ENCODE measurements around the gene SEPTIN11.
"Not testable (repeated sequence)": the region's sequence is repeated elsewhere in the genome, so short reads cannot be mapped to it uniquely, and the experiment has no call there.

The SEPTIN11 gene

DNA sequence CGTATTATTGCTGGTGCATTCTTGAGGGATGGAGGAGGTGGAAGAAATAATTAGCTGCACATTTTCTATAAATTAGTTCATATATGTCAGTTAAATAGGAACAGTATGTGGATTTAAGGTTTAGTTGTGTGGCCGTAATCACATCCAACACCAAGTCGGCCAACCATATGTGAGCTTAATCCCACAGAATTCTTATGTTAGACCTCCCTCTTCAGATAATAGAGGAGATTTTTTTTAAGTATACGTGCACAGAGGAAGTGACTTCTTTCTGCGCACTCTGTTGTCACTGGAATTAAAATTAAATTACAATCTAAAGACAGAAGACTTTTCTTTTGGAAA, 2.1 kb downstream of the SEPTIN11 start:
- no peak for FAIRE-seq
- no peak for DNase-seq (ENCODE audit: low spot score)

DNA sequence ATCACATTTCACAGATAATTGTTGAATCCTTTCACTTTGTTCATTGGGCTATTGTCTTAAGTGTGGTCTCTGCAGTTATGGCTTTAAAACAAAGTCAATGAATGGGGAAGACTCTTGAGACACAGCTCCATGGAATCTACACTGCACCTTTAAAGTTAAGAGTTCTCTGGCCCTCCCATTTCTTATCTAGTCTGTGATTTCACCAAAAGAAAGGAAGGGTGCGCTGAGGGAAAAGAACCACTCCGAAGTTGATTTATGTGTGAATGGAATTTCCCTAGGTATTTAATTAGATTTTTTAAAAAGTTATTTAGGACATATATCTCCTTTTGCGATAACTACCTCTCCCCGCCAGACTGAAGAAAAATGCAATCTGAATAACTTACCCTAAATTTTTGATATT, 2.5 kb downstream of the SEPTIN11 start:
- no peak for FAIRE-seq
- no peak for DNase-seq (ENCODE audit: low spot score)

DNA sequence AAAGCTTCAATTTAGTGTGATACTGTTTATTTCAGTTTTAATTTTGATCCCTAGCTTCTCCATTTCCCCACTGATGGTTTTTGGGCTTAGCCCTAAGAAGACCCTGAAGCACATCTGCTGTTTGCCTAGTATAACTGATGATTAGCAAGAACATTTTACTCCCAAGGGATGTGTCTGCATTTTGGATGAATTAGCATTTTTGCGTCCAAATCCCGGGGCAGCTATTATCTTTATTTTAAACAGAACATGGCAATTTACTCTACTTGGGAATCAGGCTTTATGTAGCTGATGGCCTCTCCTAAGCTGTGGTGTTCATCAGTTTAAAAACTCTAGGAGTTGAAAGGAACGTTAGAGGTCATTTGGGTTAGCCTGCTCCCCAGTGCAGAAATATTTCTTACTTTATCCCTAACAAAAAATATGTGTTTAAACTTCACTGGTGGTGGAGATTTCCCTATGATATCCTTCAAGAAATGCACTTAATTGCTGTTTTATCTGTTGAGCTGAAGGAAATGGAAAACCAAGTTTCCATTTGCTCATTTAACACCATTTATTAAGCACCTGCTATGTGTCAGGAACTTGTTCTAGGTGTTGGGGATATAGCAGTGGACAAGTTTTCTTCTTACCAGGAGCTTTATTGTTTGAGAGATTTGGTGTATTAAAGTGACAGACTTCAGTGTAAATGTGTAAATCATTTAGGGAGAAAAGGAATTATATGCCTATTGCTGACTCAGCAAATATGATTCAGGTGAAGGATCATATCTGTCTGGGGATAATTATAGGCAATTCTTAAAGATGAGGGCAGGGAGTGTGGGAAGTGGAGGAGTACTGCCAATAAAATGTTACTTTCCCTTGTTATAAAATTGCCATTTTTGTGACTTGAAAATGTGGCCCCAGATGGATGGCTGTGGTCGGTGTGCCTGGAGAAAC, 3.4 kb downstream of the SEPTIN11 start:
- no peak for DNase-seq (ENCODE audit: low spot score)
- FAIRE-seq: no peak

DNA sequence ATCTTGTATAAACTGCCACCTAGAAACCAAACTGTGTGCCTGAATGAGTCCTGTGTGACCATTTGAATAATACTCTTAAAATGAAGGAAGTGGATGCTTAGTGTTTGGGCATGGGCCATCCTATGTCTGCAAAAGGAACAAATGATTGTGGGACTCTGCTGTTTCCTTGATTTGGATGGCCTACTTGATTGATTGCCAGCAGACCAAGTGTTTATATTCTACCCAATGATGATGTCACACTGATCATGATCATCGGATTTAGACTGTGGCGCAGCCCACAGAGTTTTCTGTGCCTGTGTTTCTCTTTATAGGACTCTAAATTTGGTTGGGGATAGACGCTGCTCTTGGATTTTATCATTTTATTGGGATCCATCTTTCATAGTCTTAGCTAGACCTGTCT, 4.4 kb downstream of the SEPTIN11 start:
- no peak for FAIRE-seq

DNA sequence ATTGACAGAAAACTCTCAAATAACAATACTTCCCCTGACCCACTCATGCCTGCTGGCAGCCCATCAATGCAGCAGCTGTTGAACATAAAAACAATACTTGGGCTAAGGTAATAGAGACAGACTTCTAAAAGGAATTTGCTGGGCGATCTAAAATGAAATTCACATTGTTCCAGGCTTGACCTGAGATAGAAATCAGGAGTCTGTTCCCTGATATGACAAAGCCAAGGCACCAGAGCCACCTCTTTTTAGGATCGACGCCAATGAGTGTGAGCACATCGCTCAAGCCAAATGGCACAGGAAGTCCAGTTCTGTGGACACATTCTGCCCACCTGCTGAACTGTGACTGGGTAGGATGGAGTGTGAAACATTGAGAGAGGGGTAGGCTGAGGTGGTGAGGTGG, 4.9 kb downstream of the SEPTIN11 start:
- FAIRE-seq: no peak

More for the DNA sequence above, 4.4 kb downstream of the SEPTIN11 start:
- DNase-seq (ENCODE audit: low spot score): no peak

DNA sequence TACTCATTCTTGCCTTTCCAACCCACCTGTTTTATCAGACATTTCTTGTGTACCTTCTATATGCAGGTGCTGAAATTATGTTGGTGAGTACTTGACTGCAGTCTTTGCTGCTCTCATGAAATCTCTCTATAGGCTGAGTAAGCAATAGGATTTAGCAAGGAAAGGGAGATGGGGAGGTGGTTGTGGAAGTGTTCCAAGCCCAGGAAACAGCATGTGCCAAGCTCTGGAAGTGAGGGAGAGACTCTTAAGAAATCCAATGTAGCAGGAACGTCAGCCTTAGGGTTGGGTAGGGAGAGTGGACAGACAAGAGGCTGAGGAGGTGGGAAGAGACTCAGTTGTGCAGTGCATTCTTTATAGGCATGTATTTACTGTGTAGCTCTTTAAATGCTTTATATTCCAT, 5.6 kb downstream of the SEPTIN11 start:
- FAIRE-seq (no peak), DNase-seq (ENCODE audit: low spot score) (no peak)

More for the DNA sequence above, 4.9 kb downstream of the SEPTIN11 start:
- DNase-seq (ENCODE audit: low spot score): no peak

DNA sequence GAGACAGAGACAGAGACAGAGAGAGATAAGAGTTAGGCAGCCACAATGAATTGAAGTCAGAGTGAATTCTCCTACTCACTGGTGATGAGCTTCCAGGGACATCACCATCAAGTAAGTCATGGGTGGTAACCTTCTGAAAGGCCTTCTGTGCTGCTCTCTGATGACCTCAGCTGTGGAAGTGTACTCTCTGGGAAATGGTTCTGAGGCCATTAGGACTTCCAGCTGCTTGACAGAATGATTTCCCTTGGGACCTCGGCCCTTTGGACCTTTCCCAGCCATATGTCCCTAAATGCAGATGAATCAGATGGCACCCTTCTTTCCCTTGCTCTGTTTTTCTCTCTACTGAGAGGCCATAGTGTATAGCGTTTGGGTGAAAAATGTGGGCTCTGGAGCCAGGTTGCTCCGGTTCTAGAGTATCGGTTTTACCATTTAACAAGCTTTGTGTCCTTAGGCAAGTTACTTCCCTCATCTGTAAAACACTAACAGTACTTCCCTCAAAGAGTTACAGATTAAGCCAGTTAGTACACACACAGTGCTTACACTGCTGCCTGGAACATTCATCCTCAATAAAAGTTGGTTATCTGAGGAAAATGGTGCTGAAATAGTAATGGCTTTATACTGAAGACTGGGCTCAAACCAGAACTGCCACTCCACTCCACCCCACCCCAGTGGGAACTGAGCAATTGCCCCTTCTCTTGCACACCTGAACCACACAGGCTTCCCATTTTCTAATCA, 7.6 kb downstream of the SEPTIN11 start:
- FAIRE-seq (no peak), DNase-seq (ENCODE audit: low spot score) (no peak)

DNA sequence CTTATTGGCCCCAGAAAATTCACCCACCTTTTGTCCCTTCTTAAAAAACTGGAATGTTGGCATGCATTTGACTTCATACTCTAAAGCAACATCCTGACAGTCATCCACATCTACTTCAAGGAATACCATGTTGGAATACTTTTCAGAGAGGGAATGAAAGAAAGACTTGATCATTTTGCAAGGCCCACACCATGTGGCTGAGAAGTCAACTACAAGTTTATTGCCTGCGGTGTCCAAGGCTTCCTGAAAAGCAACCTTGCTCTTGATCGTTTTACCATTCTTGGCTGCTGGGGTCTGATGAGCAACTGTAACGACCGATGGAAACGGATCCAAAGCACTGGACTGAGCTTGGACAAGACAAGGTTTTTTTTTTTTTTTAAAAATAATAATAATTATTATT, 9.3 kb downstream of the SEPTIN11 start:
- FAIRE-seq (no peak), DNase-seq (ENCODE audit: low spot score) (no peak)

DNA sequence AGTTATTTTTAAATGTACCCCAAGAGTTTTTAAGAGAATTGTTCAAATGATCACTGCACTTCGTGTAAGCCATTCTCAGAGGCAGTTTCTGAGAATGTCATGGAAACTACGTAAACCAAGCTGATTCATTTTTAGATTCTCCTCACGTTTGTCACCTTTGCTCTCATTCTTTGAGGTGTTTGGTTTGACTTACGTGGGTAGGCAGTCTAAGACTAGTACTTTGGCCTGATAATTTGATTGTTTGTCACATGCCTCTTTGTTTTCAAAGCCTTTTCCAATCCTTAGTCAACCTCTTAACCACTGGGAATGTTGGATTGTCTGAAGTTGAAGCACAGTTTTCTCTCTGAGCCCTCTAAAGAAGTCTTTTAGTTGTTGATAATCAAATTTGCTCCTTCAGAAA, 10.5 kb downstream of the SEPTIN11 start:
- FAIRE-seq (no peak), DNase-seq (ENCODE audit: low spot score) (peak; percentile 47)

DNA sequence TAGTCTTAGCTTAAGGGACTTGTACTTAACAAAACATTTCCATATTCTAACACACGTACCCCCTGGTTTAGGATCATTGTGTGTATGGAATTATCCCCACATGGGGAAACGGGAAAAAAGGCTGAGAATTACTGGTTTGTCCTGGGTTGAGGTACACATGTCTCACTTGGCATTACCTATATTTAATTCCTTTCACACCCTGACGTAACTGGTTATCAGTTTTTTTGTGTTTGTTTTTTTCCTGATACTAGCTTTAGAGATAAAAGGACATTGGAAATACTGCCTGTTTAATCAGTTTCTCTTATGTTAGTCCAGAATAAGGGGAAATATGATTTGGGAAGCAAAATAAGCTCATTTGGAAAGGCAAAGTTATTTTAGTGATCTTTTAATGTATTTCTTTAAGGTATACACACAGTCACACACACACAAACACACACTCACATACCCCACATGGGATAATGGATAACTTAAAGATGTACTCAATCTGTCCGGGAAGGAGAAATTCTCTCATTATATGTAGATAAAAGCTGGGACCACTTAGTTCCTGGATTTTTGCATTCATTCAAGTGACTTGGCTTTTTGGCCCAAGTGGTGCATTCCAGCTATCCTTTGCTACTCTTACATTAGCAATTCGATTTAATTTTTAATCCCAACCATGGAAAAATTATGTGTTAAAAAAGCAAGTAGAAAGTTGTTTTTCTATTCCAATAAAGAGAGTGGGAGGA, 13.0 kb downstream of the SEPTIN11 start:
- DNase-seq (ENCODE audit: low spot score): no peak
- FAIRE-seq: no peak

DNA sequence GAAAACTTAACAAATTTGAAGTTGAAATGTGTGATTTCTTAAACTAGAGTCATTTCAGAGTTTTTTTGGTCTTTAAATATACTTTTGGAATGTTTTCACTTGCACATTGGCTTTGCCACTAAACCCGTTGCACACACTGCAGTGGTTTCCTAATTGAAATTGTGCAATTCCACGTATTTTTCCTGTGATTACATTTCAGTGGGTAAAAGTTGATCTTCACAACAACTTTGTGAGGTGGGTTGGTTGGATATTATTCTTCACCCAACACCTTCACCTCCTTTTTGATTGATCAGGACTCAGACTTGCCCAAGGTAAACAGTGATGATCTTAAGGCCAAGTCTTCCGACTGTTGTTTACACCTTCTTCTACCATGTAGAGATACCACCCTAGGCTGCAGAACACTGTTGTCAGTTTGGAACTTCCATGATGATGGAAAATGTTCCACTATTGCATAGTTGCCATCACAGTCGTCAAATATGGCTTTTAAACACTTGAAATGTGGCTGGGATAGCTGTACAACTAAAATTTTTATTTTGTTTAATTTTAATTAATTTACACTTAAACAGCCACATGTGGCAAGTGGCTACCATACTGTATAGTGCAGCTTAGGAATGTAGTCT, 13.7 kb downstream of the SEPTIN11 start:
- FAIRE-seq (no peak), DNase-seq (ENCODE audit: low spot score) (no peak)

DNA sequence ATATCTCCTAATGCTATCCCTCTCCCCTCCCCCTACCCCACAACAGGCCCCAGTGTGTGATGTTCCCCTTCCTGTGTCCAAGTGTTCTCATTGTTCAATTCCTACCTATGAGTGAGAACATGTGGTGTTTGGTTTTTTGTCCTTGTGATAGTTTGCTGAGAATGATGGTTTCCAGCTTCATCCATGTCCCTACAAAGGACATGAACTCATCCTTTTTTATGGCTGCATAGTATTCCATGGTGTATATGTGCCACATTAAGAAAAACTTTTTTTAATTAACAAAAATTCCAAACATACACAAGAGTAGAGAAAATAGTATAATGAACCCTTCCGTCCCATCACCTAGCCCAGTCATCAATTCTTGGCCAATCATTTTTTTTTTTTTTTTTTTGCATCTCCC, 14.4 kb downstream of the SEPTIN11 start:
- DNase-seq (ENCODE audit: low spot score); FAIRE-seq: not testable (repeated sequence)

DNA sequence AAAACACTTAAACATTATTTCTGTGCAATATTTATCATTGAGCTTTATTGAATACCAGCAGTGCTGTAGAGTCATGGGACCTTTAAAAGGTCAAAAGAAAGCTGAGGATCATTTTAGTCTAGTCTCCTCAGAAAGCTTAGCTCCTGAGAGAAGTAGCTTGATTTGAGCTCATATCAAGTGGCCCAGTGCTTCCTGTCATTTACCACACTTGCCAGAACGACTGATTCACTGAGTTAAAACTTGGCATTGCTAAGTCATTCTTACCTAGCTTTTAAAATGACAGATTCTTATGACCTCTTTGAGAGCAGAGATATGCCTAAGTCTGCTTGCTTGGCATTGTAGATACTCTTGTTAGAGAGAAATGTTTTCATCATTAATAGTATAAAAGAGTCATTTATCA, 15.2 kb downstream of the SEPTIN11 start:
- no peak for FAIRE-seq
- DNase-seq (ENCODE audit: low spot score): no peak

DNA sequence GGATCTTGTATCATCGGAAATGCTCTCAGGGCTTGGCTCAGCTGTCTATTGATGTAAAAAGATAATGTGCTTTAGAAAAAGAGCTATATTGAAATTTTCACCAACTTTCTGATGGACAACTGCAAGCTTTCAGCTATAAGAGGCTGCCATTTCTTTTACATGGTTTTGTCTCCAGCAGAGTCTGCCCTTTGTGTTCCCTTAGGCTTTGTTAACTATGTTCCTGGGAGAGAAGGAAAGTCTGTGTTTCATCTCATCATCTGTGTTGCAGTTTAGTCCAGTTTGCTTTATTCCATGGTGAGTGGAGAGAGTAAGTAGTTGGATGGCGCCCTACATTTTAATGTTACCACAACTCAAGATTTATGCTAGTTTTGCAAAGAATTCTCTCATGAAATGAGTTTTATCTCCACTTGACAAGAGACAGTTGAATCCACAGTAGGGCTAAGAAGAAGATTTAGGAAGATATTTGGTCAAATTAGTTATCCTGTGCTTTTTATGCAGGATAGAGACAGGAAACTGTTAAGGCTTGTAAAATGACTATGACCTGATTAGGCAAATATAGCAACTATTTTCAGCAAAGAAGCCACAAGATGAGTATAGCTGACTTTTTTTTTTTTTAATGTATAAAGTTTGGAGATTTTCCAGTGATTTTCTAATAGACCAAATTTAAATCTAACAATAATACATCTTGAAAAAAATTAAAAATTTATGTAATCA, 16.5 kb downstream of the SEPTIN11 start:
- no peak for FAIRE-seq
- no peak for DNase-seq (ENCODE audit: low spot score)

DNA sequence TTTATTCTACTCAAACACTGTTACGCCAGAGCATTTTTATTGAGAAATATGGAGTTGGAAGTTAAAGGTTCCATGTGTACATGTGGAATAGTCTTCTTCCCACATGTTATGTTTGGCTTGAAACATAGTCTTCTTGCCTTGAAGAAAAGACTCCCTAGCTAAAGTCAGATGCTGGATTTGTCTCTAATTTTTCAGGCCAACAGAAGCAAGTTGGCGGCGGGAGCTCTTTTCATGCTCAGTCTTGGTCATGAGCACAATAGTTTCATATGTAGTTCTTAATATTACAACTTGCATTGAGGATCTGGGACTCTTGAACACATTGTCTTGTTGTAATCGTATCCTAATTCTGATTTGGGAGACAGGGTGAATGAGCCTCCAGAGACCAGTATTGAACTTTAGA, 19.4 kb downstream of the SEPTIN11 start:
- FAIRE-seq (no peak), DNase-seq (ENCODE audit: low spot score) (no peak)

DNA sequence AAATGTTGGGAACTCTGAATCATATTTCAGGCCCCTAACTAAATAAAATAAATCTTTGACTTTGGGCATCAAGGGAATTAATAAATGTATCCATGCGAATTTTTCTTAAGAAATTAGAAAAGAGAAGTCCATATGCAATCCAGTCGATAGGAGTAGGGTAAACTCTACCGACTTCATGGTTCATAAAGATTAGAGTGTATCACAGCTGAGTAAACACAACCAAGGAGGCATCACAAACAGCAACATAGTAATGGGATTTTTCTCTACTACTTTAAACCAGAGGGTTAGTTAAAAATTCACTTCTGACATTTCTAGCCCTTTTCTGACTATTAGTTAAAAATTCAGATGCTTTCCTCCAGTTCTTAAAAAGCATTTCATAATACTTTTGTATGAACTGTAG, 19.9 kb downstream of the SEPTIN11 start:
- DNase-seq (ENCODE audit: low spot score): no peak
- FAIRE-seq: no peak

DNA sequence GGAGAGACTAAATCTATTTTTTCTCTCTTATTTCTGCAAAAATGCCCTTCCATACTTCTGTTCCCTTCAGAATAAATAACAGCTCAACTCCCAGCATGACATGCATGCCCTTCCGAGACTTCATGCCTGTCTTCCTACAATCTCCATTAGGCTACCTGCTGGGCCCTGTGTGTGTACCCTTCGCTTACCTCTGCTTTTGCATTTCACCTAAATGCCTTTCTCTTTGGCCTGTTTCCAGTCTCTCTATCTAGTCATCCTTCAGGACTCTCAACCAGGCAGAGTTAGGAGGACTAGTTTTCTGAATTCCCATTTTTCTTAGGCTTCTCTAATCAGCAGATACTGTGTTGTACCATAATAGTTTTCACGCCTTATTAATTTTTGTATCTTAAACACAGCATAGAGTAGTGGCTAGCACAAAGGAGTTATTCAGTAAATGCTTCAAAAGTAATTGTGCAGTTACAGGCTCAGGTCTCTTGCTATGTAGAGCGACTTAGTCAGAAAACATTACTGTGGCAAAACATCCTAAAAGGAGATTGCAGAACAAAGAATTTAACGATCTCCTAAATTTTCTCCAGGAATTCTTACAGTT, 20.5 kb downstream of the SEPTIN11 start:
- no peak for FAIRE-seq

DNA sequence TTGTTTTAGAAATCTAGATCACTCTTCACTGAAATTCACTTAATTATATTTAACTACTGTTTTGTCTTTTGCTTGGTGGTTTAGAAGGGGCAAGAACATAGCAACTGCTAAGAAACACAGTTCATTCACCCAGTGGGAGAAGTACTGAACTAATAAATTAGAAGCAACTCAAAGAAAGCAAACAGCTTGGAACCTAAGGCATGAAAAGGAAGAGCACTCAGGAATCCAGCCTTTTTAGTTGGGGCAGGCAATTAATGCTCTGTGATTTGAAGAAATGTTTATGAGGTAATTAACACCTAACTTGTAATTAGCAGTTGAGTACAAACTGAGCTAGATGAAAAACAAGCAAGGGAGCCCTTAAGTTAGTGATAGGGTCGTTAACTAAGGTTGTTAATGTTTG, 22.8 kb downstream of the SEPTIN11 start:
- FAIRE-seq (no peak), DNase-seq (ENCODE audit: low spot score) (no peak)

More for the DNA sequence above, 20.5 kb downstream of the SEPTIN11 start:
- no peak for DNase-seq (ENCODE audit: low spot score)

DNA sequence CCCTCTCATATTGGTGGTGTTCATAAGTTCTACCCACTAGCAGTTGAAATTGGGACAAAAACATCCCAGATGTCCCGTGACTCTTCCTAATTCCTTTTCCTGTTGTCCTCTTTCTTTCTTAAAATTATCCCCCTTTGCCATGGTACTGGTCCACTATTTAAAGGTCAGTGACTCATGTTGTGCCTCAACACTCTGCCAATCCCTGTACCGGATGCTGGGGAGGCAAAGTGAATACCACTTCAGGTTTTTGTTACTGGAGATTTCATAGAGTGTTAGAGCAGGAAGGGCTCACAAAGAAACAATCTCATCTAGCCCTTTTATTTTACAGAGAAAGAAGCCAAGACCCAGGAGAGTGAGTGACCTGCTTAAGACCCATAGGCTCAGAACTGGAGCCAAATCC, 24.6 kb downstream of the SEPTIN11 start:
- FAIRE-seq: no peak
- DNase-seq (ENCODE audit: low spot score): no peak

DNA sequence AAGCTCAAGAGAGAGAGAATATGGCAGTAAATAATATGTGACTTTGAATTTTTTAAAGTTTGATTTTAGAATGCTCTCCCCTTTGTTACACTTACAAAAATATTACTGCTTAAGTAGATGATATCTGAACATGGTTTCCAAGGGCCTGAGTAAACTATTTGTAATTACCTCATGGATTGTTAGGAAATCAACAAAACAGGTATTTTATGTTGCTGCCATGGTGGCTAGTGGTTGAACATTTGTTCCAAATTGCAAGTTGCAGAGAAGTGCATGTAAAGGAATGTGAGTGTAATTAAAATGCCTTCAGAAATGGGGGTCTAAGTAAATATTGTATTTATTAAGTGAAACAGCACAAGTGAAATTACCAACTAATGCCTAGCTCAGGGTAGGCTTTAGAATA, 27.6 kb downstream of the SEPTIN11 start:
- DNase-seq (ENCODE audit: low spot score): no peak
- no peak for FAIRE-seq

All from RCC 7860 (cell line).